ENCODE results near the gene DYSF. TPM values are rescaled to one million over a fixed set of nuclear protein-coding genes. Genes with fewer than 3 reads are reported as not detected.

The DYSF gene
- total RNA-seq, 1 donor = 3.5 TPM

DNA sequence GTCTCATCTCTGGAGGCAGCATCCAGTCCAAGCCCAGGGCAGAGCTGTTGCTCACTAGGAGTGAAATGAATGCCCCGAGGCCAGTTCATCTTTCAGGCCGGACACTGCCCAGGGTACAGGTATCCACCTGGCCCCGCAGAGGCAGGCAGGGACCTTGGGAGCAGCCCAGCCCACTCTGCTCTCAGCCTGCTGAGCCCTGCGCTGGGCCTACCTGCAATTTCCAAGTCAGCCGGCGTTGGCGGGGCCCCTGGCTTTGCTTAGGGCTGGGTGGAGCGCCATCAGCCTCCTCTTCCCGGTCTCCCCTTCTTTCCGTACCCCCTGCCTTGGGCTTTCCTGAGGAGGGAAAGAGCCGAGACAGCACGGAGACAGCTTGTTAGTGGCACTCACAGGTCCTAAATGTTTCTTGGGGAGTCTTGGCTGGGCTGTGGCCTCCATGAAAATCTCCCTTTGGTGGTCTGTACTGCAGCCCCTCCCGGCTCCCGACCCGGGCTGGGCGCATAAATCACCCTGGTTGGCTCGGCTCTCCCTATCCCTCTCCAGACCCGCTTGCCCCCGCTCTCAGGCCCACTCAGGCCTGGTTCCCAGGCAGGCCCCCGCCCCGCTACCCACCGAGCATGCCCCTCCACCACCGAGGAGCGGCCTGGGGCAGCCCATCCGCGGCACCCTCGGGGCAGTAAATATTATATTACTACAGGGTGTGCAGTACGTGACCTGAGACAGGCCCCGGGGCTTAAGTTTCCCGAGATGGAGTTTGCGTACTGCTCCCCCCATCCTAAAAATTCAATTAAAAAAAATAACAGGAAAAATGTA, 106.7 kb downstream of the DYSF start:
- TF ChIP-seq, protein P1, sequence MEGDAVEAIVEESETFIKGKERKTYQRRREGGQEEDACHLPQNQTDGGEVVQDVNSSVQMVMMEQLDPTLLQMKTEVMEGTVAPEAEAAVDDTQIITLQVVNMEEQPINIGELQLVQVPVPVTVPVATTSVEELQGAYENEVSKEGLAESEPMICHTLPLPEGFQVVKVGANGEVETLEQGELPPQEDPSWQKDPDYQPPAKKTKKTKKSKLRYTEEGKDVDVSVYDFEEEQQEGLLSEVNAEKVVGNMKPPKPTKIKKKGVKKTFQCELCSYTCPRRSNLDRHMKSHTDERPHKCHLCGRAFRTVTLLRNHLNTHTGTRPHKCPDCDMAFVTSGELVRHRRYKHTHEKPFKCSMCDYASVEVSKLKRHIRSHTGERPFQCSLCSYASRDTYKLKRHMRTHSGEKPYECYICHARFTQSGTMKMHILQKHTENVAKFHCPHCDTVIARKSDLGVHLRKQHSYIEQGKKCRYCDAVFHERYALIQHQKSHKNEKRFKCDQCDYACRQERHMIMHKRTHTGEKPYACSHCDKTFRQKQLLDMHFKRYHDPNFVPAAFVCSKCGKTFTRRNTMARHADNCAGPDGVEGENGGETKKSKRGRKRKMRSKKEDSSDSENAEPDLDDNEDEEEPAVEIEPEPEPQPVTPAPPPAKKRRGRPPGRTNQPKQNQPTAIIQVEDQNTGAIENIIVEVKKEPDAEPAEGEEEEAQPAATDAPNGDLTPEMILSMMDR (IDR thresholded peaks at IDR 0.05; ENCODE audit: insufficient read depth, low read depth, low read length) = no peak
- DNase-seq (ENCODE audit: low read depth) = no peak

GRCh38 chr2:71560638-71561011, 107.3 kb downstream of the DYSF start:
- no peak for DNase-seq (ENCODE audit: low read depth)
- no peak overlapping the region for H3K4me3 ChIP-seq (ENCODE audit: low read depth, low read length)
- TF ChIP-seq, protein P1 (IDR thresholded peaks at IDR 0.05; ENCODE audit: insufficient read depth, low read depth, low read length) = no peak

More for the DNA sequence above, 106.7 kb downstream of the DYSF start:
- no peak overlapping the region for H3K4me3 ChIP-seq (ENCODE audit: low read depth, low read length)

DNA sequence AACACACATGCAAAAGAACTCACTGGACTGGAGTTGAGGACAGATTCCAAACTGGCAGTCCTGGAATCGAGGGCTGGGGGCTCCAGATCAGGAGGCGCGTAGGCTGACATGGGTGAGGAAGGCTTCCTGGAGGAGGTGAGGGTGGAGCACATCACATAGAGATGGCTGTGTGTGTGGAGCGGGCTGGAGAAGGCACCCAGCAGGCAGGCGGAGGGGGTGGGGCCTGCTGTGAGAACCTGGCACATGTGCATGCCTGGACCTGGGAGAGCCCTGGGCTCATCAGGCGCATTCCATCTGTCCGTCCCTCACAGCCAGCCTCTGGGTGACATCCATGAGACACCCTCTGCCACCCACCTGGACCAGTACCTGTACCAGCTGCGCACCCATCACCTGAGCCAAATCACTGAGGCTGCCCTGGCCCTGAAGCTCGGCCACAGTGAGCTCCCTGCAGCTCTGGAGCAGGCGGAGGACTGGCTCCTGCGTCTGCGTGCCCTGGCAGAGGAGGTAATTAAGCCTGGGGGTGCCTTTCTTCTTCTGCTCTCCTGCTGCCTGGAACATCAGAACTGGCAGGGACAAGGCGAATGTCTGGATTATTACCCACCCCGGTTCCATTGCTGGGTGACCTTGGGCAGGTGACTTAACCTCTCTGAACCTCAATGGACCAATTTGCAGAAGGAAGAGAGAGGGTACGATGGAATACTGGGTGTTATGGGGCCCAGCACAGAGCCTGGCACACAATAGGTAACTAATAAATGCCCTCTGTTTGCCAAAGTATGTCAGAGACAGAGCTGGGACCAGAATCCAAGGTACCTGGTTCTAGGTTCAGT, 108.3 kb downstream of the DYSF start:
- no peak for DNase-seq (ENCODE audit: low read depth)
- TF ChIP-seq, protein P1 (IDR thresholded peaks at IDR 0.05; ENCODE audit: insufficient read depth, low read depth, low read length) = no peak
- H3K4me3 ChIP-seq (ENCODE audit: low read depth, low read length) = no peak overlapping the region

DNA sequence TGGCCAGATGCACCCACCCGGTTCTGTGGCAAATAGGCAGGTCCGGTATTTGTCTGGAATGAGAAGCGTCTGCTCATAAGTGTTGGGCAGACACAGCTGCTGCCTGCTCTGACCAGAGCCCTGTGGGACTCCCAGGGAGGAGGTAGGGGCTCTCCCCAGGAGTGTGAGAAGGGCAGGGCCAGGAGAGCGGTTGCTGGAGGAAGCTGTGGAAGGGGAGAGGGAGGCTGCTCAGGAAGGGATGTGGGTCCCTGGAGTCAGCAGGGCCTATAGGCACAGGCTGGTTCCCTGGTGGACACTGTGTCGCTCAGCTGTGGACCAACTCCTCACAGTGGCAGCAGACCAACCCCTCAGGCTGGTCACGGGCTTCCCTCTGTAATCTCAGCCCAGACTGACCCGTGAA, 109.2 kb downstream of the DYSF start:
- no peak for DNase-seq (ENCODE audit: low read depth)
- TF ChIP-seq, protein P1 (IDR thresholded peaks at IDR 0.05; ENCODE audit: insufficient read depth, low read depth, low read length) = no peak
- no peak overlapping the region for H3K4me3 ChIP-seq (ENCODE audit: low read depth, low read length)

DNA sequence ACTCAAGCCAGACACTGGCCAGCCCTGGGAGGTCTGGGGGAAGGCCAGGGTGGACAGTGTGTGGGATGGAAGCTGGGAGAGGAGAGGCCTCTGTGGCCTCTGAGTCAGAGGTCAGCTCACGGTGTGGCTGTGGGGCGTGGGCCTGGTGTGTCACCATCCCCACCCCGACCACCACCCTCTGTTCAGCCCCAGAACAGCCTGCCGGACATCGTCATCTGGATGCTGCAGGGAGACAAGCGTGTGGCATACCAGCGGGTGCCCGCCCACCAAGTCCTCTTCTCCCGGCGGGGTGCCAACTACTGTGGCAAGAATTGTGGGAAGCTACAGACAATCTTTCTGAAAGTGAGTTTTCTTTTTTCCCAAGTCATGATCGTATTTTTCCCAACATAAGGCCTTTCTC, 110.5 kb downstream of the DYSF start:
- H3K4me3 ChIP-seq (ENCODE audit: low read depth, low read length) = no peak overlapping the region
- no peak for DNase-seq (ENCODE audit: low read depth)
- TF ChIP-seq, protein P1 (IDR thresholded peaks at IDR 0.05; ENCODE audit: insufficient read depth, low read depth, low read length) = no peak

DNA sequence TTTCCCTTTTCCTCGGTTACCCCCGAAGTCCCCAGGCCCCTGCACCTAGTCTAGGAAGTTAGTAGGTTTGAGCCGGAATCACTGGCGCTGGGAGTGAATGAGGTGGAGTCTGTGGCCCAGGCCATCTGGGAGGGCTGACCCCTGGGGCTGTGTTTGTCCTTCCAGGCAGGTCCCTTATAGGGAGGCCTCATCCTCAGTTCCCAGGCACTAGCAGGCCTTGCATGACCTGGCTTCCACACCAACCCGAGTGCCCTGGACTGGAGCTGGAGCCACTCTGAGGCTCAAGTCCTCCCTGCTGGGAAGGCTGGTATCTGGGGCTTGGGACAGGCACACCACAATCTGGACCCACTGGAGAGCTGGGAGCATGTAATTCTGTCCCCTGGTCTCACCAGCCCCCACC, 111.0 kb downstream of the DYSF start:
- TF ChIP-seq, protein P1 (IDR thresholded peaks at IDR 0.05; ENCODE audit: insufficient read depth, low read depth, low read length) = no peak
- no peak for DNase-seq (ENCODE audit: low read depth)
- no peak overlapping the region for H3K4me3 ChIP-seq (ENCODE audit: low read depth, low read length)
